Fibroblast of lung (primary cell): ENCODE measurements around the gene FAM20C. TPM values are rescaled to one million over a fixed set of nuclear protein-coding genes. Genes with fewer than 3 reads are reported as not detected.

Experiments
- DNase-seq, 2 donors: peaks; one replicate each; pipeline versions ENCODE4 v3.0.0 to v3.0.0-alpha.2; 2010; ENCODE audit warnings: low read depth in 2 of 2
- H2AFZ ChIP-seq: 2 replicates; pipeline ENCODE4 v1.5.1; 2012; ENCODE audit warnings: low read length, control low read depth, inconsistent platforms
- H3K27ac ChIP-seq: 2 replicates; pipeline ENCODE4 v1.5.1; 2011; ENCODE audit warnings: low read length, control low read depth; ENCODE audit not compliant: insufficient read depth
- H3K27me3 ChIP-seq: 2 replicates; pipeline ENCODE4 v1.5.1; 2011; ENCODE audit warnings: mild to moderate bottlenecking, low read length; ENCODE audit not compliant: control insufficient read depth, insufficient read depth
- H3K36me3 ChIP-seq: 2 replicates; pipeline ENCODE4 v1.5.1; 2011; ENCODE audit warnings: low read length; ENCODE audit not compliant: control insufficient read depth, insufficient read depth
- H3K4me1 ChIP-seq: 2 replicates; pipeline ENCODE4 v1.5.1; 2011; ENCODE audit warnings: low read length; ENCODE audit not compliant: control insufficient read depth, insufficient read depth; ENCODE audit errors: extremely low read depth
- H3K4me2 ChIP-seq: 2 replicates; pipeline ENCODE4 v1.5.1; 2011; ENCODE audit warnings: low read length, control low read depth; ENCODE audit not compliant: insufficient read depth; ENCODE audit errors: extremely low read depth
- H3K4me3 ChIP-seq, 4 experiments: fragments of 200-600 bp in 1 of 4; sonication (generic) in 1 of 4; replicated peaks in 1 of 4; 2 replicates each; pipeline ENCODE4 v1.5.1; 2011 to 2016; ENCODE audit warnings: low read length in 4 of 4, low read depth in 3 of 4, mild to moderate bottlenecking in 3 of 4, control low read depth in 2 of 4, inconsistent platforms in 1 of 4, mixed read lengths in 1 of 4; ENCODE audit not compliant: insufficient read depth in 1 of 4; ENCODE audit errors: control extremely low read depth in 1 of 4
- H3K79me2 ChIP-seq: 2 replicates; pipeline ENCODE4 v1.5.1; 2012; ENCODE audit warnings: mild to moderate bottlenecking, low read length, inconsistent platforms; ENCODE audit not compliant: control insufficient read depth, insufficient read depth
- H3K9ac ChIP-seq: 2 replicates; pipeline ENCODE4 v1.5.1; 2011; ENCODE audit warnings: mild to moderate bottlenecking, low read length, control low read depth; ENCODE audit not compliant: insufficient read depth
- H3K9me3 ChIP-seq: 2 replicates; pipeline ENCODE4 v1.5.1; 2012; ENCODE audit warnings: low read depth, low read length; ENCODE audit not compliant: control insufficient read depth, insufficient read depth
- H4K20me1 ChIP-seq: 2 replicates; pipeline ENCODE4 v1.5.1; 2011; ENCODE audit warnings: low read length; ENCODE audit not compliant: control insufficient read depth, insufficient read depth; ENCODE audit errors: extremely low read depth
- EZH2 ChIP-seq: IDR thresholded peaks from 2 replicates; pipeline ENCODE4 v1.5.1; 2012; ENCODE audit warnings: low read length, control low read depth, mild to moderate bottlenecking; ENCODE audit errors: missing control alignments
- polyA plus RNA-seq, 2 donors: library from polyadenylated mRNA; depleted of rRNA in 1 of 2; stranded (reverse) in 1 of 2; unstranded in 1 of 2; fragments of >200 nt; gene quantifications; 2 replicates each; pipeline ENCODE4 v1.2.1, GENCODE V29; 2011 to 2012; ENCODE audit warnings: missing spikeins in 1 of 2
- total RNA-seq: library from RNA; depleted of rRNA; stranded (reverse); fragments of >200 nt; gene quantifications from 2 replicates; pipeline ENCODE4 v1.2.1, GENCODE V29; 2014
- TF ChIP-seq, protein P1 (sequence below), 2 donors: IDR thresholded peaks in 1 of 2; conservative IDR thresholded peaks in 1 of 2; 1 replicate in 1 of 2; 2 replicates in 1 of 2; pipeline ENCODE4 v1.5.1; 2011 to 2012; ENCODE audit warnings: low read length in 2 of 2, control low read depth in 1 of 2, inconsistent platforms in 1 of 2, low read depth in 1 of 2, mild to moderate bottlenecking in 1 of 2

FAM20C gene
- total and polyA plus RNA-seq, 2 donors (not counting 1 experiment from before 2014, with no cell fraction given): 31.8 to 70.7 TPM

DNA sequence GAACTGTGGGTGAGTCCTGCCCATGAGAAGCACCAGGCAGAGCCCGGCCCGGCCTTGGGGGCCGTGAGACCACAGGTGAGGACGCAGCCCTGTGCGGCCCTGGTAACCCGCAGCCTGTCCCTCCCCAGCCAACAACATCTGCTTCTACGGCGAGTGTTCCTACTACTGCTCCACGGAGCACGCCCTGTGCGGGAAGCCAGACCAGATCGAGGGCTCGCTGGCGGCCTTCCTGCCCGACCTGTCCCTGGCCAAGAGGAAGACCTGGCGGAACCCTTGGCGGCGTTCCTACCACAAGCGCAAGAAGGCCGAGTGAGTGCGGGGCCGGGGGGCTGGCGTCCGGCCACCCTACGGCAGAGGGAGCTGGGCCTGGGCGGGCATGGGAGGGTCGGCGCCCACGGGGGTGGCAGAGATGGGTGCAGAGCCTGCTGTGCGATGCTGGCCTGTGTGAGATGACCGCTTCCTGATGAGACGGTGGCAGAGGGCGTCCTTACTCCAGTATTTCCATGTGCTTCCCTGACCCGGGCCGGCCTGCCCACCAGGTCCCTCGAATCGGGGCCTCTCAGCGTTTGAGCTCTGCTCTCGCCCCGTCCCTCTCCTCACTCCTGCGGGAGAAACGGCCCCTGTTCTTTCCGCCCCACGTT, 63.5 kb downstream of the FAM20C start:
- Histone ChIP-seq H4K20me1 (no peaks in the 10 kb centered on the region), H2AFZ (no peak overlapping the region), H3K4me1 (no peaks in the 10 kb centered on the region), H3K4me3 (no peak overlapping the region), H3K36me3 (peaks cover 50% of the 10 kb centered on the region), H3K27ac (no peak overlapping the region), H3K4me2 (no peak overlapping the region), H3K9ac (no peak overlapping the region), H3K9me3 (no peaks in the 10 kb centered on the region), H3K79me2 (no peaks in the 10 kb centered on the region), H3K27me3 (no peaks in the 10 kb centered on the region)
- no peak for DNase-seq
- TF ChIP-seq EZH2: no peak
- TF ChIP-seq, protein P1, sequence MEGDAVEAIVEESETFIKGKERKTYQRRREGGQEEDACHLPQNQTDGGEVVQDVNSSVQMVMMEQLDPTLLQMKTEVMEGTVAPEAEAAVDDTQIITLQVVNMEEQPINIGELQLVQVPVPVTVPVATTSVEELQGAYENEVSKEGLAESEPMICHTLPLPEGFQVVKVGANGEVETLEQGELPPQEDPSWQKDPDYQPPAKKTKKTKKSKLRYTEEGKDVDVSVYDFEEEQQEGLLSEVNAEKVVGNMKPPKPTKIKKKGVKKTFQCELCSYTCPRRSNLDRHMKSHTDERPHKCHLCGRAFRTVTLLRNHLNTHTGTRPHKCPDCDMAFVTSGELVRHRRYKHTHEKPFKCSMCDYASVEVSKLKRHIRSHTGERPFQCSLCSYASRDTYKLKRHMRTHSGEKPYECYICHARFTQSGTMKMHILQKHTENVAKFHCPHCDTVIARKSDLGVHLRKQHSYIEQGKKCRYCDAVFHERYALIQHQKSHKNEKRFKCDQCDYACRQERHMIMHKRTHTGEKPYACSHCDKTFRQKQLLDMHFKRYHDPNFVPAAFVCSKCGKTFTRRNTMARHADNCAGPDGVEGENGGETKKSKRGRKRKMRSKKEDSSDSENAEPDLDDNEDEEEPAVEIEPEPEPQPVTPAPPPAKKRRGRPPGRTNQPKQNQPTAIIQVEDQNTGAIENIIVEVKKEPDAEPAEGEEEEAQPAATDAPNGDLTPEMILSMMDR (conservative IDR thresholded peaks at IDR 0.05 in 1 of 2, IDR thresholded peaks at IDR 0.05 in 1 of 2; ENCODE audit: low read depth in 1 of 2, low read length in 2 of 2): no peak

DNA sequence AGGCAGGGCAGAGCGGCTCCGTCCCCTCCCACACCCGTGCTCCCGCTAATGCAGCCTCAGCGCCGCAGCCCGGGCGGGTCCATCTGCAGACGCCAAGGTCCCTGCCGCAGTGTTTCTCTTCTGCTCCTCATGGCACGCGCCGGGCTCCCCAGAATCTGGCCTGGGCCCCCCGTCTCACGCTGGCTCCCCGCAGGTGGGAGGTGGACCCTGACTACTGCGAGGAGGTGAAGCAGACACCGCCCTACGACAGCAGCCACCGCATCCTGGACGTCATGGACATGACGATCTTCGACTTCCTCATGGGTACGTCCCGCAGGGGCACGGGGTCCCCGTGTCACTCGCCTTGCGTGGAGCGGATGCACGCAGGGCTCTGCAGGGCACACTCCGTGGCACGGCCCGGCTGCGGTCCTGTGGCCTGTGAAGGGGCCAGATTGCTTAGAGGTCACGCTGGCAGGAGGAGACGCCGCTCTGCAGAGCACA, 64.1 kb downstream of the FAM20C start:
- H3K36me3 ChIP-seq: peaks cover 53% of the 10 kb centered on the region
- DNase-seq: no peak
- no peak overlapping the region for H3K4me3 ChIP-seq
- H3K4me1 ChIP-seq: no peaks in the 10 kb centered on the region
- no peak overlapping the region for H2AFZ ChIP-seq
- H4K20me1 ChIP-seq: no peaks in the 10 kb centered on the region
- H3K9me3 ChIP-seq: no peaks in the 10 kb centered on the region
- H3K4me2 ChIP-seq: no peak overlapping the region
- H3K9ac ChIP-seq: no peak overlapping the region
- H3K27me3 ChIP-seq: no peaks in the 10 kb centered on the region
- no peak overlapping the region for H3K27ac ChIP-seq
- no peak for TF ChIP-seq EZH2
- TF ChIP-seq, protein P1 (conservative IDR thresholded peaks at IDR 0.05 in 1 of 2, IDR thresholded peaks at IDR 0.05 in 1 of 2; ENCODE audit: low read depth in 1 of 2, low read length in 2 of 2): no peak
- no peaks in the 10 kb centered on the region for H3K79me2 ChIP-seq

DNA sequence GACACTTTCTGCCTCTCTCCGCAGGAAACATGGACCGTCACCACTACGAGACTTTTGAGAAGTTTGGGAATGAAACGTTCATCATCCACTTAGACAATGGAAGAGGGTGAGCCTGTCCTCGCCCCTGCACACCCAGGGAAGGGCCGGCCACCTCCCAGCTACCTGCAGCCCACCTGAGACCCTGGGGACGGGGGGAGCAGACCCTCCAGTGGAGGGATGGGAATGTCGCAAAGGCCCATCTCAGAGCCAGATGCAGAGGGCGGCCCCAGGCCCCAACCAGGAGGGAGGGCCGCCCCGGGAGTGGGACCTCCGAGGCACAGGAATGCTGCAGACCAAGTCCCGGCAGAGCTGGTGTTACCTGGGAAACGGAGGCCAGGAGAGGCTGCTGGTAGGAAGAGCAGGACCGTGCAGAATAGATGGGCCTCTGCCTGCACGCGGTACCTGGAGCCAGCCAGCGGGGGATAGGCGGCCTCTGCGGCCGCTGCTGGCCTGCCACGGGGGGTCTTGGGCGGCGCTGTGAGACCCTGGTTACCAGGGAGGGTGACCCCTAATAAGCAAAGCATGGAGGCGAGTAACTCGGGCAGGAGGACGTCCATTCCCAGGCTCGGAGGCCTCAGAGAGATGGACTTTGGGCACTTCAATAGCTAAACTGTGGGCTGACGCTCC, 64.7 kb downstream of the FAM20C start:
- H3K4me2 ChIP-seq: no peak overlapping the region
- TF ChIP-seq EZH2: no peak
- TF ChIP-seq, protein P1 (conservative IDR thresholded peaks at IDR 0.05 in 1 of 2, IDR thresholded peaks at IDR 0.05 in 1 of 2; ENCODE audit: low read depth in 1 of 2, low read length in 2 of 2): no peak
- no peaks in the 10 kb centered on the region for H3K79me2 ChIP-seq
- H3K4me1 ChIP-seq: no peaks in the 10 kb centered on the region
- DNase-seq: no peak
- H3K9ac ChIP-seq: no peak overlapping the region
- no peak overlapping the region for H3K27ac ChIP-seq
- no peaks in the 10 kb centered on the region for H3K9me3 ChIP-seq
- H3K4me3 ChIP-seq: no peak overlapping the region
- H4K20me1 ChIP-seq: no peaks in the 10 kb centered on the region
- no peak overlapping the region for H2AFZ ChIP-seq
- peaks cover 47% of the 10 kb centered on the region for H3K36me3 ChIP-seq
- no peaks in the 10 kb centered on the region for H3K27me3 ChIP-seq
